Vagina (tissue), 2 donors: ENCODE results near the gene SHISA6. TPM values are rescaled to one million over a fixed set of nuclear protein-coding genes. Genes with fewer than 3 reads are reported as not detected.

Experiments
- DNase-seq, 2 donors: peaks; one replicate each; pipeline ENCODE4 v3.0.0-alpha.2; 2017; ENCODE audit errors: extremely low spot score in 2 of 2
- H3K27ac ChIP-seq: fragments of 200-600 bp; sonication (generic); one replicate; pipeline ENCODE4 v1.5.1; 2019
- H3K27me3 ChIP-seq: fragments of 200-600 bp; sonication (generic); one replicate; pipeline ENCODE4 v1.5.1; 2019
- H3K36me3 ChIP-seq, 2 donors: fragments of 200-600 bp; sonication (generic); one replicate each; pipeline ENCODE4 v1.5.1; 2017 to 2019
- H3K4me1 ChIP-seq: fragments of 200-600 bp; sonication (generic); one replicate; pipeline ENCODE4 v1.5.1; 2019
- H3K4me3 ChIP-seq, 2 donors: fragments of 200-600 bp; sonication (generic); 1 replicate in 1 of 2; 2 replicates in 1 of 2; pipeline ENCODE4 v1.5.1; 2016 to 2019
- H3K9me3 ChIP-seq: fragments of 200-600 bp; sonication (generic); one replicate; pipeline ENCODE4 v1.5.1; 2019
- CTCF ChIP-seq, 3 experiments: fragments of 450-650 bp in 2 of 3; fragments of 200-600 bp in 1 of 3; sonication (generic) in 1 of 3; IDR thresholded peaks; one replicate each; pipeline ENCODE4 v1.5.1; 2017 to 2019; ENCODE audit warnings: antibody characterized with exemption in 3 of 3, mild to moderate bottlenecking in 2 of 3, moderate library complexity in 2 of 3
- POLR2A ChIP-seq, 2 donors: fragments of 450-650 bp; IDR thresholded peaks; one replicate each; pipeline ENCODE4 v1.6.1; 2017; ENCODE audit warnings: antibody characterized with exemption in 2 of 2, mild to moderate bottlenecking in 2 of 2, moderate library complexity in 2 of 2
- POLR2AphosphoS5 ChIP-seq, 2 donors: sonication (generic); formaldehyde crosslinking; IDR thresholded peaks; one replicate each; pipeline ENCODE4 v1.9.0; 2017; ENCODE audit warnings: antibody characterized with exemption in 2 of 2, mild to moderate bottlenecking in 2 of 2, low read depth in 1 of 2; ENCODE audit not compliant: insufficient read depth in 1 of 2
- intact Hi-C: fragments of 100-400 bp; cut with DNase I; formaldehyde crosslinking; loops from one replicate; pipeline ENCODE4 v1.15.1; 2023
- total RNA-seq: library from RNA; depleted of rRNA; stranded (reverse); fragments of >200 nt; gene quantifications from one replicate; pipeline ENCODE4 v1.2.3, GENCODE V29; 2016

SHISA6 gene
- total RNA-seq, 1 donor from 2014 or later: 1.5 TPM

DNA sequence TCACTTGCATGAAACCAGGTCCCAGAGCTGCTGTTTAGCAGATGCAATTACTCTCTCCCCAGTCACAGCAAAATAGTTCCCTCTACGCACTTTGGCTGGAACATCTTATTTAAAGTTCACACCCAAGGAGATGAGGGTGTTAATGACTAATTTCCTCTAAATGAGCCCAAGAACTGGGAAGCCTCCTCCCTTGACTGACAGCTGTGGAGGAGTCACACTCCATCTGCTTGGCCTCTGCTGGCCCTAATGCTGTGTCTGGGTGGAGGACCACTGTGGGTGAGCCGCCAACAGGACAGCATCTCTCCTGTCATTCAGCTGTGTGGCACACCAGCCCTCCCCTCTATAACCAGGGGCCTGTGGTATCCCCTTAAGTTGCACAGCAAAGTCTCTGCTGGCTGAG is 115.4 kb downstream of the SHISA6 start:
- no peak for DNase-seq
- no peaks in the 10 kb centered on the region for H3K36me3 ChIP-seq
- intact Hi-C loops: no loop called here

DNA sequence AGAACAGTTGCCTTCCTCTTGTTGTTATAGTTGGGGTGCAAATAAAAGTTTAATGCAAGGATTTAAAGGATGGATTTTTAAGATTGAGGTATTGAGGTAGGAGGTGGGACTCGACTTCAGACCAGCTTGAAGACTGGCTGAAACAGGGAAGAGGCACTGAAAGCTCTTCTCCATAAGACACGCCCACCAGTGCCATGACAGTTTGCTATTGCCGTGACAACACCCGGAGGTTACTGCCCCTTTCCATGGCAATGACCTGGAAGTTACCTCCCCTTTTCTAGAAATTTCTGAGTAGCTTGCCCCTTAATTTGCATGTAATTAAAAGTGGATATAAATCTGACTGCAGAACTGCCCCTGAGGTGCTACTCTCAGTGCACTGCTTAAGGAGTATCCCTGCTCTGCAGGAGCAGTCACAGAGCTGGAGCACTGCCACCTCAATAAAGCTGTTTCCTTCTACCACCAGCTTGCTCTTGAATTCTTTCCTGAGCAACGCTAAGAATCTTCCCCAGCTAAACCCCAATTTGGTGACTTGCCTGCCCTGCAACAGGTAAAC is 122.6 kb downstream of the SHISA6 start:
- H3K36me3 ChIP-seq: no peaks in the 10 kb centered on the region
- no peaks in the 10 kb centered on the region for H3K9me3 ChIP-seq
- no peak for TF ChIP-seq POLR2A (IDR thresholded peaks at IDR 0.05)
- TF ChIP-seq CTCF (IDR thresholded peaks at IDR 0.05): no peak
- TF ChIP-seq POLR2AphosphoS5 (IDR thresholded peaks at IDR 0.05; ENCODE audit: insufficient read depth in 1 of 2, low read depth in 1 of 2): no peak
- H3K4me3 ChIP-seq: no peak overlapping the region
- no peak overlapping the region for H3K27ac ChIP-seq
- intact Hi-C loops: no loop called here
- DNase-seq: no peak
- no peaks in the 10 kb centered on the region for H3K4me1 ChIP-seq
- no peaks in the 10 kb centered on the region for H3K27me3 ChIP-seq

More for the DNA sequence above, 115.4 kb downstream of the SHISA6 start:
- H3K27ac ChIP-seq: no peak overlapping the region
- no peaks in the 10 kb centered on the region for H3K27me3 ChIP-seq
- H3K9me3 ChIP-seq: no peaks in the 10 kb centered on the region
- H3K4me1 ChIP-seq: no peaks in the 10 kb centered on the region
- H3K4me3 ChIP-seq: no peak overlapping the region
- TF ChIP-seq POLR2A (IDR thresholded peaks at IDR 0.05) (no peak), CTCF (IDR thresholded peaks at IDR 0.05) (no peak), POLR2AphosphoS5 (IDR thresholded peaks at IDR 0.05; ENCODE audit: insufficient read depth in 1 of 2, low read depth in 1 of 2) (no peak)

- no peaks in the 10 kb centered on the region for H3K36me3 ChIP-seq
- no peaks in the 10 kb centered on the region for H3K27me3 ChIP-seq
- no peaks in the 10 kb centered on the region for H3K4me1 ChIP-seq
- no peak overlapping the region for H3K4me3 ChIP-seq
- DNase-seq: no peak
- intact Hi-C loops: no loop called here
- no peak for TF ChIP-seq POLR2AphosphoS5 (IDR thresholded peaks at IDR 0.05; ENCODE audit: insufficient read depth in 1 of 2, low read depth in 1 of 2)
- TF ChIP-seq POLR2A (IDR thresholded peaks at IDR 0.05): no peak
- TF ChIP-seq CTCF (IDR thresholded peaks at IDR 0.05): no peak
- H3K9me3 ChIP-seq: no peaks in the 10 kb centered on the region
- no peak overlapping the region for H3K27ac ChIP-seq
Measured at GRCh38 chr17:11366272-11366850, 125.3 kb downstream of the SHISA6 start.

DNA sequence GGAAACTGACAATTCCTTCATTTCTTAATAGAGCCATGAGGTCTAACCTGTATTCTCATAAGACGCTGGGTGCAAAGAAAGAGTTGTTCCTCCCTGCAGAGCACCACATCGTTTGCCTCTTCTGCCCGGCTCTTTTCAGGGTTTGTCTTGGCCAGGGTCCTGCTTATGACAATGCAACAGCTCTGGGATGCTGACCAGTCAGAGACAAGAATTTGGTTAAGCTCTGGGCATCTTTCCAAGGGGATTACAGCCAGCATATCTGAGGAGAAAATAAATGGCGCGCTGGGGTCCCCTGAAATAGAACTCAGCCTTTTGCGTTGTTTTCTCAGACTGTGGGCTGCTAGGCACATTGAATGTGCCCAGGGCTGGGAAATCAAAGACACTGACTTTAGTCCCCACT is 128.6 kb downstream of the SHISA6 start:
- Histone ChIP-seq H3K27ac (no peak overlapping the region), H3K4me1 (no peaks in the 10 kb centered on the region), H3K4me3 (no peak overlapping the region), H3K9me3 (no peaks in the 10 kb centered on the region), H3K27me3 (no peaks in the 10 kb centered on the region), H3K36me3 (no peaks in the 10 kb centered on the region)
- DNase-seq: no peak
- TF ChIP-seq CTCF (IDR thresholded peaks at IDR 0.05) (no peak), POLR2AphosphoS5 (IDR thresholded peaks at IDR 0.05; ENCODE audit: insufficient read depth in 1 of 2, low read depth in 1 of 2) (no peak), POLR2A (IDR thresholded peaks at IDR 0.05) (no peak)
- intact Hi-C loops: no loop called here

DNA sequence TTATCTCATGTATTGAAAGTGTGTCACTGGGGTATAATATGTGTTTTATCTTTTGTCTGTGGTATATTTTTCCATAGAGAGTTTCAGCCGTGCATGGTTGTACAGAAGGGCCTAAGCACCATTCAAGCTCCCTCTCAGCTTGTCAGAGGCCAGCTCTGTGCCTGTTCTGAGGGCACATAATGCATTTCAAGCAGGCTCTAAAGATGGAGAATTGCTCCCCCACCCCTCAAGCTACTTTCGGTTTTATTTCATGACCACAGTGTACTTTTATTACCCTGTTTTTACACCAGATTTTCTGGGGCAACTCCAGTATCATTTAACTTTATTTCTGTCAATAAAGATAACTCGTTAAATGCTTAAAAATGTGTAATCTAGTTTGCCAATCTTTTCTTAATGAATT is 131.7 kb downstream of the SHISA6 start:
- Histone ChIP-seq H3K9me3 (no peaks in the 10 kb centered on the region), H3K27me3 (no peaks in the 10 kb centered on the region), H3K4me1 (no peaks in the 10 kb centered on the region), H3K4me3 (no peak overlapping the region), H3K27ac (no peak overlapping the region), H3K36me3 (no peaks in the 10 kb centered on the region)
- intact Hi-C loops: no loop called here
- DNase-seq: no peak
- TF ChIP-seq POLR2AphosphoS5 (IDR thresholded peaks at IDR 0.05; ENCODE audit: insufficient read depth in 1 of 2, low read depth in 1 of 2) (no peak), CTCF (IDR thresholded peaks at IDR 0.05) (no peak), POLR2A (IDR thresholded peaks at IDR 0.05) (no peak)
